Tibial nerve (tissue), 3 donors: ENCODE data around the gene TSPYL6.

Experiments
- CTCF ChIP-seq, 5 experiments: fragments of 200-600 bp in 3 of 5; fragments of 450-650 bp in 2 of 5; sonication (generic) in 3 of 5; IDR thresholded peaks; one replicate each; pipeline ENCODE4 v1.5.1; 2016 to 2019; ENCODE audit warnings: antibody characterized with exemption in 5 of 5, mild to moderate bottlenecking in 3 of 5, moderate library complexity in 2 of 5
- POLR2A ChIP-seq, 2 donors: fragments of 450-650 bp; IDR thresholded peaks; one replicate each; pipeline ENCODE4 v1.6.1; 2017; ENCODE audit warnings: antibody characterized with exemption in 2 of 2, mild to moderate bottlenecking in 2 of 2, moderate library complexity in 2 of 2

- TF ChIP-seq CTCF (IDR thresholded peaks at IDR 0.05) (no peak), POLR2A (IDR thresholded peaks at IDR 0.05) (no peak)
Measured at GRCh38 chr2:54208364-54209240, 47.4 kb downstream of the TSPYL6 start.
